Chondrocyte (in vitro differentiated cells): Measurements from ENCODE around the gene RAVER1. TPM values are rescaled to one million over a fixed set of nuclear protein-coding genes. Genes with fewer than 3 reads are reported as not detected.

ENCODE experiments used
- DNase-seq: peaks from one replicate; pipeline ENCODE4 v3.0.0; 2021; ENCODE audit warnings: mixed read lengths, low spot score
- H3K27ac Mint-ChIP-seq: one replicate; pipeline ENCODE4 v1.8.0; 2021; ENCODE audit warnings: mild to moderate bottlenecking, moderate library complexity, mixed read lengths; ENCODE audit not compliant: unreplicated experiment
- H3K27me3 Mint-ChIP-seq: 2 replicates; pipeline ENCODE4 v1.8.0; 2021; ENCODE audit warnings: low read depth, mixed read lengths
- H3K36me3 Mint-ChIP-seq: 2 replicates; pipeline ENCODE4 v1.8.0; 2021; ENCODE audit warnings: low read depth, mixed read lengths
- H3K4me1 Mint-ChIP-seq: 2 replicates; pipeline ENCODE4 v1.8.0; 2021; ENCODE audit warnings: low read depth, mild to moderate bottlenecking, mixed read lengths
- H3K4me3 Mint-ChIP-seq: one replicate; pipeline ENCODE4 v1.8.0; 2021; ENCODE audit warnings: mild to moderate bottlenecking, moderate library complexity, mixed read lengths; ENCODE audit not compliant: unreplicated experiment
- H3K9me3 Mint-ChIP-seq: 2 replicates; pipeline ENCODE4 v1.8.0; 2021; ENCODE audit warnings: low read depth, mixed read lengths
- total RNA-seq: library from RNA; stranded (reverse); gene quantifications from 3 replicates; pipeline ENCODE4 v1.2.1, GENCODE V29; 2021
- TF ChIP-seq, protein P1 (sequence below): fragments of 200-600 bp; sonication (generic); IDR thresholded peaks from 2 replicates; pipeline ENCODE4 v1.5.0; 2021; ENCODE audit warnings: antibody characterized with exemption, mild to moderate bottlenecking, moderate library complexity

The RAVER1 gene
- total RNA-seq, 1 donor from 2014 or later: 32.3 TPM

DNA sequence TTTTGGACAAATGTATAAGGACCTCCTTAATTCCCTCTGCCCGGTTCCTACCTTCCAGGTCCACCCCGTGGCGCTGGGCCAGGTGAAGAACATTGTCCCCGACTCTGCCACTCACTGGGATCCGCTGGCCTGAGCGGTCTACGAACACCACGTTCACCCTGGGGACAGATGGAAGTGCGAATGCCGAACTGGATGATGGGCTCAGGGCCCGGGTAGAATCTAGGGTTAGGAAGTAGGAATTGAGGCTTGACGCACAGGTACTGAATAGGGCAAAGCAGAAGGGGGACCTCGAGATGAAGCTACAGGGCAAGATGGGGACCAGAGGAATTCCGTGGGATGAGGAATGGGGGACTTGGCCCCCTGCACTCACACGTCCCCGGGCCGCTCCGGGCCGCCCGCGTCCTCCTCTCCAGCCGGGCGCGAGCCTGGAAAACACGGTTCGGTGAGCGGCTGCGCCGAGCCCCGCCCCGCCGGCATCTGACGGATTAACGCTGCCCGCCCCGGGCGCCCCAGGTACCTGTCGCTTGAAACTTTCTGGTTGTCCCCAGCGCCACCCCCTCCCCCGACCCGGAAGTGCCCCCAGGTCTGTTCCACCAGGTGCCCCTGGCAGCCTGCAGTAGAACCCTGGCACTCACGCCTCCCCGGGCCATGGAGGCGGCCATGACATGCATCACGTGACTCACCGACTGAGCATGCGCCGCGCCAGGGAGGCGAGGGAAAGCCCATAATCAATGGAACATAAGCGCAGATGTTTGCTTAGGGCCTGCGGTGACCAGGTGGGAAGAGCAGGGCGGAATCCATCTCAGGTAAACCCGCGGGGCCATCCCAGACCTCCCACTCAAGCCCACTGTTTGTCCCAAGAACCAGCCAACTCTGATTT, 17.8 kb downstream of the RAVER1 start, which contains the start of gene FDX2:
Gene FDX2 (minus strand): TSS at position 681 of the 880 bp plus-strand sequence. CDS start 19 bp downstream, at position 662.
- DNase-seq: no peak
- Mint-ChIP-seq H3K9me3 (no peaks in the 10 kb centered on the region), H3K36me3 (peaks cover 7% of the 10 kb centered on the region), H3K4me3 (peak within 1 kb of the TSS; percentile 93), H3K27me3 (no peaks in the 10 kb centered on the region), H3K27ac (peak within 1 kb of the TSS; percentile 93), H3K4me1 (peaks cover 15% of the 10 kb centered on the region)
- TF ChIP-seq, protein P1, sequence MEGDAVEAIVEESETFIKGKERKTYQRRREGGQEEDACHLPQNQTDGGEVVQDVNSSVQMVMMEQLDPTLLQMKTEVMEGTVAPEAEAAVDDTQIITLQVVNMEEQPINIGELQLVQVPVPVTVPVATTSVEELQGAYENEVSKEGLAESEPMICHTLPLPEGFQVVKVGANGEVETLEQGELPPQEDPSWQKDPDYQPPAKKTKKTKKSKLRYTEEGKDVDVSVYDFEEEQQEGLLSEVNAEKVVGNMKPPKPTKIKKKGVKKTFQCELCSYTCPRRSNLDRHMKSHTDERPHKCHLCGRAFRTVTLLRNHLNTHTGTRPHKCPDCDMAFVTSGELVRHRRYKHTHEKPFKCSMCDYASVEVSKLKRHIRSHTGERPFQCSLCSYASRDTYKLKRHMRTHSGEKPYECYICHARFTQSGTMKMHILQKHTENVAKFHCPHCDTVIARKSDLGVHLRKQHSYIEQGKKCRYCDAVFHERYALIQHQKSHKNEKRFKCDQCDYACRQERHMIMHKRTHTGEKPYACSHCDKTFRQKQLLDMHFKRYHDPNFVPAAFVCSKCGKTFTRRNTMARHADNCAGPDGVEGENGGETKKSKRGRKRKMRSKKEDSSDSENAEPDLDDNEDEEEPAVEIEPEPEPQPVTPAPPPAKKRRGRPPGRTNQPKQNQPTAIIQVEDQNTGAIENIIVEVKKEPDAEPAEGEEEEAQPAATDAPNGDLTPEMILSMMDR: no peak

DNA sequence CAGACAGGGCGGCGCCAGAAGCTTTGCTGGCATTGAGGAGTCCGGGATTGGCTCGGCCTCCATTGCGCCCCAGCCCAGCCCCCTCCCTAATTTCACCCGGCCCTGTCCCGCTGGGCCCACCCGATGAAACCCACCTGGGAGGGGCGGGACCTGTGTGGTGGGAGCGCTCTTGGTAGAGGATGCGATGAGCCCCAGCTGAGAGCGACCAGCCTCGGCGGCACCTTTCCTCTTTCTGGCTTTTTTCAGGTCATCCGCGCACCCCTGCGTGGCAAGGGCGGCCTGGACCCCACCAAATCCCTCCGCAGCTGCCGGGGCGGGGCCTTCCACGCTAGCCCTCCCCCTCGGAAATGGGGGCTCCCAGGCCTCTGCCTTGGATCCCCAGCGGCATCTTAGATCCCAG, 23.9 kb downstream of the RAVER1 start, which contains the start of gene ZGLP1:
Gene ZGLP1 (minus strand): TSS at position 393 of the 400 bp plus-strand sequence.
- Mint-ChIP-seq H3K4me3 (no peak within 1 kb of the TSS), H3K27me3 (no peaks in the 10 kb centered on the region), H3K9me3 (no peaks in the 10 kb centered on the region), H3K4me1 (peaks cover 6% of the 10 kb centered on the region), H3K27ac (peak within 1 kb of the TSS; percentile 32), H3K36me3 (peaks cover 4% of the 10 kb centered on the region)
- DNase-seq: no peak
- TF ChIP-seq, protein P1: no peak

DNA sequence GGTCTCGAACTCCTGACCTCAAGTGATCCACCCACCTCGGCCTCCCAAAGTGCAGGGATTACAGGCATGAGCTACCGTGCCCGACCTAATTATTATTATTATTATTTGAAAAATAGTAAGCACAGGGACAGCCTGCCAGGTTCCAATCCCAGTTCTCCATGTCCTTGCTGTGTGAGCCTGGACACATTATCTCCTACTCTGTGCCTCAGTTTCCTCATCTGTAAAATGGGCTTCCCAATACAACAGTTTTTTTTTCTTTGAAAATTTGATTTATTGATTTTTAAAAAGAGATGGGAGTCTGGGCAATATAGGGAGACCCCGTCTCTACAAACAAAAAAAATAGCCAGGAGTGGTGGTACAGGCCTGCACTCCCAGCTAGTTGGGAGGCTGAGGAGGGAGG, 27.0 kb downstream of the RAVER1 start:
- DNase-seq: no peak
- Mint-ChIP-seq H3K4me1 (peaks cover 3% of the 10 kb centered on the region), H3K36me3 (peaks cover 2% of the 10 kb centered on the region), H3K27me3 (peaks cover under 1% of the 10 kb centered on the region), H3K4me3 (no peak overlapping the region), H3K27ac (no peak overlapping the region), H3K9me3 (no peaks in the 10 kb centered on the region)
- TF ChIP-seq, protein P1: no peak

DNA sequence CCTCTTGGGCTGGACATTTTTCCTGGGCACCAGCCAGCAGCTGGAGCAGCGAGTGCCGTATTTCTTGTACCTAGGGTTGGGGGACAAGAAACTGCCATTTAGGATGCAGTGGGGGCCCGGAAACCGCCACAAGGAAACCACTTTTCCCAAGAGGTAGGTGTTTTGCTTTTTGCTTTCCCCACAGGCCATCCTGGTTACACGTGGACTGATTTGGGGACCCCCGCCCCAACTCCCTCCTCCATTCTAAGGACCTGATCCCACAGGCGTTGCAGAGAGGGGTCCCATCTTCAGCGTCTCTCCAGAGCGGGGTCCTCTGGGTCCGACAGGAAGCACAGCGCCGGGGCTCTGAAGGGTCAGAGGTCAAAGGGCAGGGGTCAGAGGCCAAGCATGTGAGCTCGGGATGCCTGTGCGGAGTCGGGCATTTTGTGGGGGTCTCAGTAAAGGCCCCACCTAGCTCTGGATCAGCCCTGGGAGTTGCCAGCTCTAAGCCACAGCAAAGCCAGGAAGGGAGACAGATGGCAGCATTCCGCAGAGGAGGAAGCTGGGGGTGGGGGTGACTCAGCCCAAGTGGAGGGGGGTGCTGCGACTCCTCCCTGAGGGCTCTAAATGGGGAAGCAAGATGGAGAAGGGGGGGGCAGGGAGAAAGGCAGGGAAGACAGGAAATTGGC, 28.1 kb downstream of the RAVER1 start:
- peaks cover 3% of the 10 kb centered on the region for H3K4me1 Mint-ChIP-seq
- H3K27ac Mint-ChIP-seq: no peak overlapping the region

More for the DNA sequence above, 28.1 kb downstream of the RAVER1 start:
- DNase-seq: no peak
- Mint-ChIP-seq H3K4me3 (no peak overlapping the region), H3K27me3 (peaks cover 3% of the 10 kb centered on the region), H3K36me3 (peaks cover under 1% of the 10 kb centered on the region), H3K9me3 (no peaks in the 10 kb centered on the region)
- TF ChIP-seq, protein P1: no peak
